Neuronal stem cell (in vitro differentiated cells): ENCODE results near the gene CTH.

Source experiments
- DNase-seq: peaks from one replicate; pipeline ENCODE4 v3.0.0-alpha.2; 2013; ENCODE audit warnings: low spot score
- H2AFZ ChIP-seq: one replicate; pipeline ENCODE4 v1.6.1; 2013; ENCODE audit warnings: mild to moderate bottlenecking, low read length, inconsistent platforms
- H2AK5ac ChIP-seq: 2 replicates; pipeline ENCODE4 v1.6.1; 2013; ENCODE audit warnings: low read depth, mild to moderate bottlenecking, inconsistent platforms, low read length, moderate library complexity, mixed read lengths
- H2BK120ac ChIP-seq: 2 replicates; pipeline ENCODE4 v1.6.1; 2013; ENCODE audit warnings: low read depth, mild to moderate bottlenecking, inconsistent platforms, low read length, moderate library complexity, mixed read lengths
- H2BK12ac ChIP-seq: one replicate; pipeline ENCODE4 v1.6.1; 2013; ENCODE audit warnings: low read length, inconsistent platforms
- H2BK15ac ChIP-seq: 2 replicates; pipeline ENCODE4 v1.6.1; 2013; ENCODE audit warnings: mild to moderate bottlenecking, low read length, inconsistent platforms, mixed read lengths
- H2BK5ac ChIP-seq: one replicate; pipeline ENCODE4 v1.6.1; 2013; ENCODE audit warnings: inconsistent platforms, mild to moderate bottlenecking, low read length, moderate library complexity
- H3K14ac ChIP-seq: one replicate; pipeline ENCODE4 v1.6.1; 2013; ENCODE audit warnings: low read length, inconsistent platforms
- H3K18ac ChIP-seq: 2 replicates; pipeline ENCODE4 v1.6.1; 2013; ENCODE audit warnings: low read length, inconsistent platforms
- H3K23ac ChIP-seq: 2 replicates; pipeline ENCODE4 v1.6.1; 2013; ENCODE audit warnings: low read depth, mild to moderate bottlenecking, mixed read lengths, low read length, inconsistent platforms; ENCODE audit not compliant: poor library complexity
- H3K27ac ChIP-seq: replicated peaks from 3 replicates; pipeline ENCODE4 v1.5.1; 2013; ENCODE audit warnings: low read length, inconsistent platforms
- H3K27me3 ChIP-seq, 3 experiments: 2 replicates each; pipeline ENCODE4 v1.6.1; 2013; ENCODE audit warnings: low read length in 3 of 3, mild to moderate bottlenecking in 2 of 3, inconsistent platforms in 1 of 3, low read depth in 1 of 3, mixed read lengths in 1 of 3, moderate library complexity in 1 of 3; ENCODE audit not compliant: control insufficient read depth in 3 of 3, insufficient read depth in 3 of 3
- H3K36me3 ChIP-seq, 2 donors: replicated peaks in 1 of 2; 2 replicates each; pipeline ENCODE4 v1.6.1; 2013; ENCODE audit warnings: low read length in 2 of 2; ENCODE audit not compliant: control insufficient read depth in 2 of 2, insufficient read depth in 2 of 2
- H3K4ac ChIP-seq: 2 replicates; pipeline ENCODE4 v1.6.1; 2013; ENCODE audit warnings: inconsistent platforms, mild to moderate bottlenecking, low read length, moderate library complexity
- H3K4me1 ChIP-seq, 2 donors: 1 replicate in 1 of 2; 2 replicates in 1 of 2; pipeline ENCODE4 v1.6.1; 2013; ENCODE audit warnings: low read length in 2 of 2, low read depth in 1 of 2; ENCODE audit not compliant: control insufficient read depth in 2 of 2, insufficient read depth in 1 of 2
- H3K4me2 ChIP-seq: one replicate; pipeline ENCODE4 v1.6.1; 2013; ENCODE audit warnings: mild to moderate bottlenecking, low read length, inconsistent platforms; ENCODE audit not compliant: insufficient read depth, poor library complexity, severe bottlenecking
- H3K4me3 ChIP-seq, 2 donors: 2 replicates each; pipeline ENCODE4 v1.5.1; 2013; ENCODE audit warnings: low read length in 2 of 2, mild to moderate bottlenecking in 2 of 2, inconsistent platforms in 1 of 2, moderate library complexity in 1 of 2
- H3K79me1 ChIP-seq: one replicate; pipeline ENCODE4 v1.6.1; 2013; ENCODE audit warnings: low read depth, mild to moderate bottlenecking, inconsistent platforms, low read length, moderate library complexity
- H3K9ac ChIP-seq: one replicate; pipeline ENCODE4 v1.6.1; 2013; ENCODE audit warnings: mild to moderate bottlenecking, low read depth, low read length, inconsistent platforms; ENCODE audit not compliant: poor library complexity
- H3K9me3 ChIP-seq, 2 donors: replicated peaks in 1 of 2; 2 replicates each; pipeline versions ENCODE3 to v1.6.1; 2013; ENCODE audit warnings: low read length in 2 of 2, mild to moderate bottlenecking in 2 of 2, inconsistent platforms in 1 of 2, low read depth in 1 of 2, mixed read lengths in 1 of 2, moderate library complexity in 1 of 2; ENCODE audit not compliant: control insufficient read depth in 2 of 2, insufficient read depth in 1 of 2
- H4K8ac ChIP-seq: one replicate; pipeline ENCODE4 v1.6.1; 2013; ENCODE audit warnings: low read depth, mild to moderate bottlenecking, inconsistent platforms, low read length, moderate library complexity
- H4K91ac ChIP-seq: one replicate; pipeline ENCODE4 v1.6.1; 2013; ENCODE audit warnings: low read length, low read depth, mild to moderate bottlenecking, inconsistent platforms; ENCODE audit not compliant: poor library complexity
- WGBS, 2 donors: extraction: QIAGEN DNeasy Blood & Tissue Kit; methylation state at CpG; one replicate each; pipeline ENCODE4 v1.1.7; 2013; ENCODE audit warnings: missing lambda C conversion rate in 2 of 2, mixed read lengths in 1 of 2; ENCODE audit not compliant: insufficient read length in 2 of 2, insufficient replicate concordance in 1 of 2; ENCODE audit errors: extremely low coverage in 2 of 2; 5-methylcytosine and 5-hydroxymethylcytosine counted together

Gene CTH

GRCh38 chr1:70438529-70438928 lies 27.5 kb downstream of the CTH start:
- H4K91ac ChIP-seq: no peak overlapping the region
- H3K27me3 ChIP-seq: no peaks in the 10 kb centered on the region
- H3K36me3 ChIP-seq: peaks cover 4 to 48% of the 10 kb centered on the region in 2 donors
- no peak overlapping the region for H2BK15ac ChIP-seq
- H2AFZ ChIP-seq: no peak overlapping the region
- no peak overlapping the region for H3K4me3 ChIP-seq
- no peak overlapping the region for H2BK120ac ChIP-seq
- no peaks in the 10 kb centered on the region for H3K9me3 ChIP-seq
- WGBS, 2 donors: no CpG with 5 or more reads among the region's 2 CpGs
- DNase-seq: no peak
- no peak overlapping the region for H2BK5ac ChIP-seq
- no peak overlapping the region for H3K23ac ChIP-seq
- H3K4me2 ChIP-seq: no peak overlapping the region
- H4K8ac ChIP-seq: no peak overlapping the region
- no peak overlapping the region for H3K27ac ChIP-seq
- no peak overlapping the region for H2AK5ac ChIP-seq
- H3K14ac ChIP-seq: no peak overlapping the region
- H3K18ac ChIP-seq: no peak overlapping the region
- no peak overlapping the region for H2BK12ac ChIP-seq
- H3K4ac ChIP-seq: no peak overlapping the region
- H3K79me1 ChIP-seq: no peaks in the 10 kb centered on the region
- H3K9ac ChIP-seq: no peak overlapping the region
- H3K4me1 ChIP-seq: peaks cover 2 to 21% of the 10 kb centered on the region in 2 donors

GRCh38 chr1:70440642-70441391 lies 29.7 kb downstream of the CTH start:
- H3K9ac ChIP-seq: no peak overlapping the region
- H3K18ac ChIP-seq: no peak overlapping the region
- no peaks in the 10 kb centered on the region for H3K9me3 ChIP-seq
- H3K36me3 ChIP-seq: peaks cover 3 to 28% of the 10 kb centered on the region in 2 donors
- H2BK15ac ChIP-seq: no peak overlapping the region
- H2AK5ac ChIP-seq: no peak overlapping the region
- H2BK5ac ChIP-seq: no peak overlapping the region
- no peak overlapping the region for H3K14ac ChIP-seq
- peaks cover 2 to 25% of the 10 kb centered on the region in 2 donors for H3K4me1 ChIP-seq
- no peak overlapping the region for H3K4me3 ChIP-seq
- no peak overlapping the region for H3K4me2 ChIP-seq
- no CpG with 5 or more reads among the region's 2 CpGs for WGBS, 2 donors
- H2BK12ac ChIP-seq: no peak overlapping the region
- H3K27ac ChIP-seq: no peak overlapping the region
- no peak overlapping the region for H3K23ac ChIP-seq
- H4K91ac ChIP-seq: no peak overlapping the region
- no peak overlapping the region for H2AFZ ChIP-seq
- H3K79me1 ChIP-seq: no peaks in the 10 kb centered on the region
- no peak overlapping the region for H2BK120ac ChIP-seq
- no peak for DNase-seq
- H3K4ac ChIP-seq: no peak overlapping the region
- H4K8ac ChIP-seq: no peak overlapping the region
- H3K27me3 ChIP-seq: no peaks in the 10 kb centered on the region

GRCh38 chr1:70441392-70442035 lies 30.4 kb downstream of the CTH start:
- no peak overlapping the region for H3K18ac ChIP-seq
- H3K79me1 ChIP-seq: no peaks in the 10 kb centered on the region
- no peak overlapping the region for H3K27ac ChIP-seq
- H3K27me3 ChIP-seq: no peaks in the 10 kb centered on the region
- H3K14ac ChIP-seq: no peak overlapping the region
- H2AFZ ChIP-seq: no peak overlapping the region
- no peak overlapping the region for H2BK12ac ChIP-seq
- H2AK5ac ChIP-seq: no peak overlapping the region
- H2BK15ac ChIP-seq: no peak overlapping the region
- no peak overlapping the region for H3K9ac ChIP-seq
- no peak overlapping the region for H3K4ac ChIP-seq
- WGBS, 2 donors: no CpG with 5 or more reads among the region's 5 CpGs
- H3K4me1 ChIP-seq: peaks cover 2 to 25% of the 10 kb centered on the region in 2 donors
- no peak overlapping the region for H2BK5ac ChIP-seq
- no peak overlapping the region for H4K8ac ChIP-seq
- H3K4me3 ChIP-seq: no peak overlapping the region
- H2BK120ac ChIP-seq: no peak overlapping the region
- no peaks in the 10 kb centered on the region for H3K9me3 ChIP-seq
- no peak for DNase-seq
- H4K91ac ChIP-seq: no peak overlapping the region
- no peak overlapping the region for H3K4me2 ChIP-seq
- H3K23ac ChIP-seq: no peak overlapping the region
- peaks cover 3 to 22% of the 10 kb centered on the region in 2 donors for H3K36me3 ChIP-seq

- H3K4ac ChIP-seq: no peak overlapping the region
- peaks cover 2 to 25% of the 10 kb centered on the region in 2 donors for H3K4me1 ChIP-seq
- H2AFZ ChIP-seq: no peak overlapping the region
- H3K79me1 ChIP-seq: no peaks in the 10 kb centered on the region
- H3K9ac ChIP-seq: no peak overlapping the region
- H3K9me3 ChIP-seq: no peaks in the 10 kb centered on the region
- peaks cover 1 to 17% of the 10 kb centered on the region in 2 donors for H3K36me3 ChIP-seq
- no peak overlapping the region for H3K27ac ChIP-seq
- H3K23ac ChIP-seq: no peak overlapping the region
- H2BK12ac ChIP-seq: no peak overlapping the region
- no peak overlapping the region for H2AK5ac ChIP-seq
- no peak overlapping the region for H3K4me3 ChIP-seq
- H3K18ac ChIP-seq: no peak overlapping the region
- WGBS, 2 donors: no CpG with 5 or more reads among the region's 2 CpGs
- no peak overlapping the region for H2BK5ac ChIP-seq
- H3K14ac ChIP-seq: no peak overlapping the region
- H3K4me2 ChIP-seq: no peak overlapping the region
- H3K27me3 ChIP-seq: no peaks in the 10 kb centered on the region
- no peak overlapping the region for H4K91ac ChIP-seq
- no peak overlapping the region for H2BK120ac ChIP-seq
- H2BK15ac ChIP-seq: no peak overlapping the region
- DNase-seq: no peak
- no peak overlapping the region for H4K8ac ChIP-seq
Observed at GRCh38 chr1:70442490-70442889, 31.4 kb downstream of the CTH start.
